Activated CD4-positive, alpha-beta memory T cell treated with anti-CD3 and anti-CD28 coated beads for 36 hours (primary cell): ENCODE measurements around the gene STAT2. TPM values are rescaled to one million over a fixed set of nuclear protein-coding genes. Genes with fewer than 3 reads are reported as not detected.
"Not testable (repeated sequence)": the region's sequence is repeated elsewhere in the genome, so short reads cannot be mapped to it uniquely, and the experiment has no call there.

Experiments
- CTCF ChIA-PET: fragments of 350-600 bp; sonication (Branson Sonifier 250); formaldehyde crosslinking; loops from one replicate; lab custom pipeline; 2021; ENCODE audit warnings: antibody characterized with exemption, inconsistent platforms; lab: Charles Lee
- POLR2A ChIA-PET: fragments of 350-600 bp; sonication (Branson Sonifier 250); formaldehyde crosslinking; loops from one replicate; lab custom pipeline; 2021; ENCODE audit warnings: antibody characterized with exemption; lab: Charles Lee
- DNase-seq: peaks from one replicate; pipeline ENCODE4 v3.0.0-alpha.2; 2020
- H3K27ac Mint-ChIP-seq: one replicate; pipeline ENCODE4 v1.8.0; 2021; ENCODE audit warnings: mixed read lengths
- H3K27me3 Mint-ChIP-seq: one replicate; pipeline ENCODE4 v1.8.0; 2021; ENCODE audit warnings: mixed read lengths
- H3K36me3 Mint-ChIP-seq: one replicate; pipeline ENCODE4 v1.8.0; 2021; ENCODE audit warnings: mixed read lengths
- H3K4me1 Mint-ChIP-seq: one replicate; pipeline ENCODE4 v1.8.0; 2021; ENCODE audit warnings: low read depth, mixed read lengths
- H3K4me3 Mint-ChIP-seq: one replicate; pipeline ENCODE4 v1.8.0; 2021; ENCODE audit warnings: mild to moderate bottlenecking, mixed read lengths
- H3K9me3 Mint-ChIP-seq: one replicate; pipeline ENCODE4 v1.8.0; 2021; ENCODE audit warnings: mixed read lengths
- intact Hi-C: fragments of 100-400 bp; cut with micrococcal nuclease; formaldehyde crosslinking; loops from one replicate; pipeline ENCODE4 v1.15.1; 2023
- total RNA-seq, 2 experiments: library from RNA; stranded (reverse); gene quantifications; one replicate each; pipeline ENCODE4 v1.2.3, GENCODE V29; 2021

STAT2 gene
- total RNA-seq, 2 experiments from 2014 or later, result 125 to 139 TPM

- no peaks in the 10 kb centered on the region for H3K27me3 Mint-ChIP-seq
- peak; percentile 38 for DNase-seq
- CTCF ChIA-PET, result interaction anchor here (1.0 to 2.4 kb wide), 15 partner anchors 9 to 241 kb away, joined by 3 to 22 read pairs (median 5); partner anchors contain the start of genes CNPY2, IL23A, SMARCC2 and TIMELESS
Observed at GRCh38 chr12:56358836-56359532, 923 bp downstream of the STAT2 start.

GRCh38 chr12:56351325-56351724 lies 8.6 kb downstream of the STAT2 start:
- H3K27me3 Mint-ChIP-seq, result no peaks in the 10 kb centered on the region
- H3K4me1 Mint-ChIP-seq, result peaks cover 3% of the 10 kb centered on the region
- H3K9me3 Mint-ChIP-seq, result no peaks in the 10 kb centered on the region
- H3K36me3 Mint-ChIP-seq, result peaks cover 50% of the 10 kb centered on the region
- no peak overlapping the region for H3K27ac Mint-ChIP-seq
- DNase-seq, result no peak
- ChIA-PET CTCF (no interaction called here), POLR2A (interaction anchor here (0.6 to 1.0 kb wide), 3 partner anchors 8 to 141 kb away, joined by 3 to 4 read pairs (median 3); partner anchors contain the start of gene STAT2)
- intact Hi-C loops, result no loop called here
- no peak overlapping the region for H3K4me3 Mint-ChIP-seq

More at GRCh38 chr12:56358836-56359532, 923 bp downstream of the STAT2 start:
- peaks cover 19% of the 10 kb centered on the region for H3K4me1 Mint-ChIP-seq
- H3K4me3 Mint-ChIP-seq, result peak overlapping the region; percentile 89
- H3K9me3 Mint-ChIP-seq, result no peaks in the 10 kb centered on the region
- POLR2A ChIA-PET, result interaction anchor here (0.8 to 5.3 kb wide), 8 partner anchors 8 to 255 kb away, joined by 3 to 58 read pairs (median 10); partner anchors contain the start of genes IL23A, PA2G4, PAN2 and SPRYD4
- peaks cover 19% of the 10 kb centered on the region for H3K36me3 Mint-ChIP-seq
- intact Hi-C loops, result no loop called here
- peak overlapping the region; percentile 94 for H3K27ac Mint-ChIP-seq

- Mint-ChIP-seq H3K27me3 (no peaks in the 10 kb centered on the region), H3K27ac (no peak overlapping the region), H3K4me3 (no peak overlapping the region), H3K9me3 (no peaks in the 10 kb centered on the region), H3K36me3 (peaks cover 50% of the 10 kb centered on the region), H3K4me1 (no peaks in the 10 kb centered on the region)
- no peak for DNase-seq
- intact Hi-C loops, result no loop called here
- ChIA-PET POLR2A (interaction anchor here (1.0 kb wide), 1 partner anchor 9 kb away, joined by 4 read pairs; the partner anchor contains the start of gene STAT2), CTCF (interaction anchor here (0.7 to 2.0 kb wide), 2 partner anchors 8 to 12 kb away, joined by 3 to 8 read pairs; partner anchors contain the start of genes IL23A and STAT2)
Observed at GRCh38 chr12:56350662-56351061, 9.2 kb downstream of the STAT2 start.

GRCh38 chr12:56348776-56349175 lies 11.1 kb downstream of the STAT2 start:
- H3K36me3 Mint-ChIP-seq, result peaks cover 46% of the 10 kb centered on the region
- intact Hi-C loops, result no loop called here
- POLR2A ChIA-PET, result interaction anchor here (0.7 to 0.9 kb wide), 2 partner anchors 9 to 10 kb away, joined by 3 read pairs; partner anchors contain the start of gene IL23A
- CTCF ChIA-PET, result interaction anchor here (0.9 to 2.0 kb wide), 2 partner anchors 10 to 115 kb away, joined by 3 to 8 read pairs; partner anchors contain the start of gene STAT2
- no peaks in the 10 kb centered on the region for H3K27me3 Mint-ChIP-seq
- no peak overlapping the region for H3K27ac Mint-ChIP-seq
- H3K9me3 Mint-ChIP-seq, result no peaks in the 10 kb centered on the region
- DNase-seq, result no peak
- H3K4me1 Mint-ChIP-seq, result no peaks in the 10 kb centered on the region
- no peak overlapping the region for H3K4me3 Mint-ChIP-seq

GRCh38 chr12:56347255-56347654 lies 12.7 kb downstream of the STAT2 start:
- intact Hi-C loops, POLR2A ChIA-PET, DNase-seq, H3K4me1 Mint-ChIP-seq, H3K27ac Mint-ChIP-seq, H3K4me3 Mint-ChIP-seq, H3K9me3 Mint-ChIP-seq, H3K27me3 Mint-ChIP-seq: not testable (repeated sequence)
- CTCF ChIA-PET, result interaction anchor here (0.6 to 2.0 kb wide), 5 partner anchors 11 to 102 kb away, joined by 3 to 7 read pairs (median 3); partner anchors contain the start of genes STAT2 and TIMELESS
- H3K36me3 Mint-ChIP-seq, result peaks cover 54% of the 10 kb centered on the region

GRCh38 chr12:56346675-56347074 lies 13.2 kb downstream of the STAT2 start:
- H3K27ac Mint-ChIP-seq, result no peak overlapping the region
- ChIA-PET CTCF (interaction anchor here (0.8 to 2.0 kb wide), 5 partner anchors 12 to 114 kb away, joined by 3 to 7 read pairs (median 3); partner anchors contain the start of genes STAT2 and TIMELESS), POLR2A (no interaction called here)
- H3K4me3 Mint-ChIP-seq, result no peak overlapping the region
- intact Hi-C loops, result no loop called here
- H3K36me3 Mint-ChIP-seq, result peaks cover 54% of the 10 kb centered on the region
- H3K27me3 Mint-ChIP-seq, result no peaks in the 10 kb centered on the region
- no peaks in the 10 kb centered on the region for H3K9me3 Mint-ChIP-seq
- no peaks in the 10 kb centered on the region for H3K4me1 Mint-ChIP-seq
- DNase-seq, result peak; percentile 46

DNA sequence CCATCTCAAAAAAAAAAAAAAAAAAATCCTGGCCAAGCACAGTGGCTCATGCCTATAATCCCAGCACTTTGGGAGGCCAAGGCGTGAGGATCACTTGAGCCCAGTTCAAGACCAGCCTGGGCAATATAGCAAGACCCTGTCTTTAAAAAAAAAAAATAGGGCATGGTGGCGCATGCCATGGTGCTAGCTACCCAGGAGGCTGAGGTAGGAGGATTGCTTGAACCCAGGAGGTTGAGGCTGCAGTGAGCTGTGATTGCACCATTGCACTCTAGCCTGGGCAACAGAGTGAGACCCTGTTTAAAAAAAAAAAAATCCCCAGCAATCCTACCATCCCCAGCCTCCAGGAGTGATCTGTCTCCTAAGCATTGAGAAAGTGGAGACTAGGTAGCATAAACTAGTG lies 17.6 kb downstream of the STAT2 start:
- Mint-ChIP-seq H3K4me1 (peaks cover 36% of the 10 kb centered on the region), H3K36me3 (peaks cover 44% of the 10 kb centered on the region)
- DNase-seq, H3K27ac Mint-ChIP-seq, intact Hi-C loops, H3K27me3 Mint-ChIP-seq, H3K4me3 Mint-ChIP-seq, H3K9me3 Mint-ChIP-seq: not testable (repeated sequence)
- ChIA-PET POLR2A (interaction anchor here (1.9 kb wide), 1 partner anchor 18 kb away, joined by 13 read pairs; the partner anchor contains the start of gene STAT2), CTCF (interaction anchor here (0.8 kb wide), 1 partner anchor 106 kb away, joined by 3 read pairs; no protein-coding TSS in a partner anchor)

- Mint-ChIP-seq H3K27ac (peak overlapping the region; percentile 32), H3K36me3 (peaks cover 38% of the 10 kb centered on the region)
- DNase-seq, result no peak
Observed at GRCh38 chr12:56341616-56342015, 18.3 kb downstream of the STAT2 start.

DNA sequence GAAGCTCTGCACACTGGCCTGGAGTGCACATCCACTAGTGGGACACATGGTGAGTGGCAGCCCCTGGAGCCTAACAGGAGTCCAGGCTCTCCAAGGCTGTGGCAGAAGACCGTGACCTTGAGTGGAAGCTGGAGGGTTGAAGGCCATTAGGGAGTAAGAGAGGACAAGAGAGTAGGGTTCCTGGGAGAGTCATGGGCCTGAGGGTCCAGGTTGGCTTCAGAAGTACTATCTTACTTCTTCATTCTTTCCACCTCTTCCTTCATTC lies 20.8 kb downstream of the STAT2 start:
- intact Hi-C loops, result loop anchor here (2.0 kb wide), 3 partner anchors 38 to 220 kb away; partner anchors contain the start of genes CS, TIMELESS and ZC3H10
- H3K9me3 Mint-ChIP-seq, result no peaks in the 10 kb centered on the region
- ChIA-PET POLR2A (interaction anchor here (0.6 to 3.5 kb wide), 9 partner anchors 10 to 221 kb away, joined by 3 to 58 read pairs (median 4); partner anchors contain the start of genes CNPY2, STAT2, TIMELESS and ZC3H10), CTCF (interaction anchor here (0.6 to 2.3 kb wide), 7 partner anchors 11 to 299 kb away, joined by 3 to 9 read pairs (median 3); partner anchors contain the start of genes ANKRD52 and STAT2)
- H3K27ac Mint-ChIP-seq, result peak overlapping the region; percentile 98
- H3K4me3 Mint-ChIP-seq, result peak overlapping the region; percentile 92
- H3K4me1 Mint-ChIP-seq, result peaks cover 49% of the 10 kb centered on the region
- peaks cover 26% of the 10 kb centered on the region for H3K36me3 Mint-ChIP-seq
- H3K27me3 Mint-ChIP-seq, result no peaks in the 10 kb centered on the region
- DNase-seq, result no peak

More at GRCh38 chr12:56341616-56342015, 18.3 kb downstream of the STAT2 start:
- POLR2A ChIA-PET, result interaction anchor here (0.6 to 1.9 kb wide), 2 partner anchors 15 to 19 kb away, joined by 3 to 13 read pairs; partner anchors contain the start of gene STAT2
- Mint-ChIP-seq H3K27me3 (no peaks in the 10 kb centered on the region), H3K9me3 (no peaks in the 10 kb centered on the region), H3K4me1 (peaks cover 40% of the 10 kb centered on the region), H3K4me3 (no peak overlapping the region)
- CTCF ChIA-PET, result no interaction called here
- intact Hi-C loops, result no loop called here

GRCh38 chr12:56338308-56339157 lies 21.4 kb downstream of the STAT2 start, which contains the start of gene IL23A:
Gene IL23A, plus strand, starts transcription at chr12:56338884. Its CDS starts 161 bp downstream, at chr12:56339045.
- Mint-ChIP-seq H3K9me3 (no peaks in the 10 kb centered on the region), H3K4me3 (peak within 1 kb of the TSS; percentile 92), H3K36me3 (peaks cover 21% of the 10 kb centered on the region), H3K4me1 (peaks cover 49% of the 10 kb centered on the region), H3K27me3 (no peaks in the 10 kb centered on the region), H3K27ac (peak within 1 kb of the TSS; percentile 98)
- ChIA-PET CTCF (interaction anchor here (0.6 to 2.3 kb wide), 8 partner anchors 12 to 300 kb away, joined by 3 to 9 read pairs (median 4); partner anchors contain the start of genes ANKRD52 and STAT2), POLR2A (interaction anchor here (1.0 to 3.5 kb wide), 11 partner anchors 10 to 223 kb away, joined by 3 to 58 read pairs (median 3); partner anchors contain the start of genes CNPY2, SMARCC2, STAT2 and TIMELESS)
- intact Hi-C loops, result loop anchor here (1.0 to 2.0 kb wide), 6 partner anchors 22 to 220 kb away; partner anchors contain the start of genes CS, MYL6, STAT2 and TIMELESS
- peak; percentile 96 for DNase-seq
